Activated CD8-positive, alpha-beta T cell treated with anti-CD3 and anti-CD28 coated beads for 36 hours (primary cell): ENCODE data around the gene TRA2B. TPM values are rescaled to one million over a fixed set of nuclear protein-coding genes. Genes with fewer than 3 reads are reported as not detected.

Experiments used
- ATAC-seq: fragments of 200-7000 bp; cut with Tn5 transposase; one replicate; pipeline ENCODE4 v1.10.0; 2021; ENCODE audit warnings: mild to moderate bottlenecking, moderate library complexity
- CTCF ChIA-PET: fragments of 350-600 bp; sonication (Branson Sonifier 250); formaldehyde crosslinking; loops from one replicate; lab custom pipeline; 2021; ENCODE audit warnings: antibody characterized with exemption; lab: Charles Lee
- POLR2A ChIA-PET: fragments of 350-600 bp; sonication (Branson Sonifier 250); formaldehyde crosslinking; loops from one replicate; lab custom pipeline; 2021; ENCODE audit warnings: antibody characterized with exemption; lab: Charles Lee
- DNase-seq: peaks from one replicate; pipeline ENCODE4 v3.0.0-alpha.2; 2020
- H3K27ac Mint-ChIP-seq: one replicate; pipeline ENCODE4 v1.8.0; 2021; ENCODE audit warnings: mild to moderate bottlenecking, mixed read lengths
- H3K27me3 Mint-ChIP-seq: one replicate; pipeline ENCODE4 v1.8.0; 2021; ENCODE audit warnings: mixed read lengths
- H3K36me3 Mint-ChIP-seq: one replicate; pipeline ENCODE4 v1.8.0; 2021; ENCODE audit warnings: low read depth, mixed read lengths
- H3K4me1 Mint-ChIP-seq: one replicate; pipeline ENCODE4 v1.8.0; 2021; ENCODE audit warnings: low read depth, mixed read lengths
- H3K4me3 Mint-ChIP-seq: one replicate; pipeline ENCODE4 v1.8.0; 2021; ENCODE audit warnings: mild to moderate bottlenecking, moderate library complexity, mixed read lengths
- H3K9me3 Mint-ChIP-seq: one replicate; pipeline ENCODE4 v1.8.0; 2021; ENCODE audit warnings: mixed read lengths
- intact Hi-C: fragments of 100-400 bp; cut with micrococcal nuclease; formaldehyde crosslinking; loops from one replicate; pipeline ENCODE4 v1.10.0; 2022
- total RNA-seq, 2 experiments: library from RNA; stranded (reverse); gene quantifications; one replicate each; pipeline ENCODE4 v1.2.3, GENCODE V29; 2021
- TF ChIP-seq, protein P1 (sequence below): fragments of 200-600 bp; IDR thresholded peaks from one replicate; pipeline ENCODE4 v1.8.0; 2022; ENCODE audit warnings: antibody characterized with exemption, mild to moderate bottlenecking

TRA2B gene
- total RNA-seq, 2 experiments from 2014 or later: 210 to 219 TPM

DNA sequence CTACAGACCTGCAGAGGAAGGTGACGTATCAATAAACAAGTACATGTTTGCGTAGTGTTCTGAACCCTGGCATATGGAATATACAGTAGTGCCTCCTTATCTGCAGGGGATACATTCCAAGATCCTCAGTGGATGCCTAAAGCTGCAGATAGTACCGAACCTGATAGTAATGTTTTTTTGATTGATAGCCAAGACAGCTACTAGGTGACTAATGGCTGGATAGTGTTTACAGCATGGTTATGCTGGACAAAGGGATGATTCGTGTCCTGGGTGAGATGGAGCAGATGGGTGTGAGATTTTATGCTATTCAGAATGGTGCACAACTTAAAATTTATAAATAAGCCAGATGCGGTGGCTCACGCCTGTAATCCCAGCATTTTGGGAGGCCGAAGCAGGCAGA lies 57.2 kb downstream of the TRA2B start:
- CTCF ChIA-PET: no interaction called here
- H3K27me3 Mint-ChIP-seq: peaks cover 12% of the 10 kb centered on the region
- H3K4me1 Mint-ChIP-seq: peaks cover 4% of the 10 kb centered on the region

DNA sequence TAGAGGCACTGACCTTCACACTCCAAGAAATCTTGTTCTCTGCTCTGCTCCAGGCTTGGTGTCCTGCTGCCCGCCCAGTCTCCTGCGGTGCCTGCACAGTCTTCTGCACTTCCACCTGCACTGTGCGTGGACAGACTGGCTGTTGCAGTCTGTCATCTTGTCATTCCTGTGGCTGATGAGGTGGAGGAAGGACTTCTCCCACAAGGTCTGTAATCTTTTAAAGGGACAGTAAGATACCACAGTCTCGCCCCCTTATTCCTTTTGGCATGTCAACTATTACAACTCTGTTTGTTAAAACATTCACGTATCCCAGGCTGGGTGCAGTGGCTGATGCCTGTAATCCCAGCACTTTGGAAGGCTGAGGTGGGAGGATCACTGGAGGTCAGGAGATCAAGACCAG lies 58.9 kb downstream of the TRA2B start:
- CTCF ChIA-PET: no interaction called here
- H3K27ac Mint-ChIP-seq: no peak overlapping the region
- no peaks in the 10 kb centered on the region for H3K36me3 Mint-ChIP-seq
- ATAC-seq (no peak), DNase-seq (no peak)
- TF ChIP-seq, protein P1, sequence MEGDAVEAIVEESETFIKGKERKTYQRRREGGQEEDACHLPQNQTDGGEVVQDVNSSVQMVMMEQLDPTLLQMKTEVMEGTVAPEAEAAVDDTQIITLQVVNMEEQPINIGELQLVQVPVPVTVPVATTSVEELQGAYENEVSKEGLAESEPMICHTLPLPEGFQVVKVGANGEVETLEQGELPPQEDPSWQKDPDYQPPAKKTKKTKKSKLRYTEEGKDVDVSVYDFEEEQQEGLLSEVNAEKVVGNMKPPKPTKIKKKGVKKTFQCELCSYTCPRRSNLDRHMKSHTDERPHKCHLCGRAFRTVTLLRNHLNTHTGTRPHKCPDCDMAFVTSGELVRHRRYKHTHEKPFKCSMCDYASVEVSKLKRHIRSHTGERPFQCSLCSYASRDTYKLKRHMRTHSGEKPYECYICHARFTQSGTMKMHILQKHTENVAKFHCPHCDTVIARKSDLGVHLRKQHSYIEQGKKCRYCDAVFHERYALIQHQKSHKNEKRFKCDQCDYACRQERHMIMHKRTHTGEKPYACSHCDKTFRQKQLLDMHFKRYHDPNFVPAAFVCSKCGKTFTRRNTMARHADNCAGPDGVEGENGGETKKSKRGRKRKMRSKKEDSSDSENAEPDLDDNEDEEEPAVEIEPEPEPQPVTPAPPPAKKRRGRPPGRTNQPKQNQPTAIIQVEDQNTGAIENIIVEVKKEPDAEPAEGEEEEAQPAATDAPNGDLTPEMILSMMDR: no peak
- POLR2A ChIA-PET: no interaction called here
- peaks cover 10% of the 10 kb centered on the region for H3K27me3 Mint-ChIP-seq
- intact Hi-C loops: no loop called here
- H3K4me1 Mint-ChIP-seq: peaks cover 4% of the 10 kb centered on the region
- no peaks in the 10 kb centered on the region for H3K9me3 Mint-ChIP-seq
- H3K4me3 Mint-ChIP-seq: no peak overlapping the region

More for the DNA sequence above, 57.2 kb downstream of the TRA2B start:
- ATAC-seq (no peak), DNase-seq (no peak)
- Mint-ChIP-seq H3K27ac (no peak overlapping the region), H3K36me3 (no peaks in the 10 kb centered on the region), H3K4me3 (no peak overlapping the region), H3K9me3 (no peaks in the 10 kb centered on the region)
- TF ChIP-seq, protein P1: no peak
- intact Hi-C loops: no loop called here
- POLR2A ChIA-PET: no interaction called here

DNA sequence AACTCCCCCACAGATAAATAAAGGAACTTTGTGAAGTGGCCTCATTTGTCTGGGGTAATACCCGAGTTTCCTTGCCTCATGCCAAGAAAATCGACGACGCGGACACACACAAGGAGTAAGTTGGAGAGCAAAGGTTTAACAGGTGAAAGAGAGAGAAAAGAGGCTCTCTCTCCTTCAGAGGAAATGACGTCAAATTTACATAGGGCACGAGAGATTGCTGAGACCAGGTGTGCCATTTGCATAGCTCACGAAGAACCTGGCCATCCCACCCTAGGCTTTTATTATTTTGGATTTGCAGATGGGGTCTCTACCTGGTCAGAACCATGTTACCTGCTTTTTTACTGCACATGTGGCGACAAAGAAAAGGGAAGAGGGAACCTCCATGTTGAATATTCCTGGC lies 63.7 kb downstream of the TRA2B start:
- TF ChIP-seq, protein P1: no peak
- Mint-ChIP-seq H3K4me3 (no peak overlapping the region), H3K27ac (no peak overlapping the region), H3K9me3 (no peaks in the 10 kb centered on the region), H3K27me3 (peaks cover 6% of the 10 kb centered on the region), H3K36me3 (no peaks in the 10 kb centered on the region), H3K4me1 (no peaks in the 10 kb centered on the region)
- ChIA-PET CTCF (interaction anchor here (1.1 to 1.6 kb wide), 2 partner anchors 69 to 214 kb away, joined by 3 to 7 read pairs; no protein-coding TSS in a partner anchor), POLR2A (no interaction called here)
- intact Hi-C loops: no loop called here
- ATAC-seq: no peak
- no peak for DNase-seq

DNA sequence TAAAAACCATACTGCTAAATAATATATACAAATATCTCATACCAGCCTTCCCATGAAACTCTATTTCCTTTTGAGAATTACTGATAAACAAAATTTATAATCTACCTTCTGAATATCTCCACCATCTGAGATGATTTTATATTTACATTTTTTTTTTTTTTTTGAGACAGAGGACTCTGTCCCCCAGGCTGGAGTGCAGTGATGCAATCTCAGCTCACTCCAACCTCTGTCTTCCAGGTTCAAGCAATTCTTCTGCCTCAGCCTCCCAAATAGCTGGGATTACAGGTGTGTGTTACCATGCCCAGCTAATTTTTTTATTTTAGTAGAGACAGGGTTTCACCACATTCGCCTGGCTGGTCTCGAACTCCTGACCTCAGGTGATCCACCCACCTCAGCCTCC lies 70.2 kb downstream of the TRA2B start:
- TF ChIP-seq, protein P1: no peak
- POLR2A ChIA-PET: no interaction called here

DNA sequence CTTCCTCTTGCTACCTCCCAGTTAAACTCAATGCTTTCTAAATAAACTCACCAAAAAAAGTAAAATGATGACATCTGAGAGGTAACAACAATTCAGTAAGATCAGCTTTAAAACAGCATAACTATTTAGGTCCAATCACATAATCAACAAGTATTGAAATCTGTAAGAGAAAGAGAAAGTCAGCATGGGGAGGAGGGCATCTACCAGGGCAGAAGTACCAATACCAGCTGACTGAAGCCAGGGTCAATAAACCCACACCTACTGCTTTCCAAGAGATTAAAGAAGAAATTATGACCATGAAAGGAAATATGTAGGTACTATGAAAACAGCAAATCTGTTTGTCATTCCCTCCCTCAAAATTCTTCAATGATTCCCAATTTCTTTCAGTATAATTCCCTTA lies 70.8 kb downstream of the TRA2B start:
- H3K36me3 Mint-ChIP-seq: no peaks in the 10 kb centered on the region
- CTCF ChIA-PET: no interaction called here
- peaks cover 8% of the 10 kb centered on the region for H3K27me3 Mint-ChIP-seq
- POLR2A ChIA-PET: no interaction called here
- no peak for ATAC-seq
- no peak overlapping the region for H3K27ac Mint-ChIP-seq
- no peaks in the 10 kb centered on the region for H3K4me1 Mint-ChIP-seq
- no peak for DNase-seq
- TF ChIP-seq, protein P1: no peak
- H3K4me3 Mint-ChIP-seq: no peak overlapping the region
- intact Hi-C loops: no loop called here
- H3K9me3 Mint-ChIP-seq: no peaks in the 10 kb centered on the region

More for the DNA sequence above, 70.2 kb downstream of the TRA2B start:
- no peaks in the 10 kb centered on the region for H3K4me1 Mint-ChIP-seq
- no peaks in the 10 kb centered on the region for H3K36me3 Mint-ChIP-seq
- ATAC-seq (no peak), DNase-seq (no peak)
- CTCF ChIA-PET: no interaction called here
- H3K9me3 Mint-ChIP-seq: no peaks in the 10 kb centered on the region
- H3K27ac Mint-ChIP-seq: no peak overlapping the region
- intact Hi-C loops: no loop called here
- H3K4me3 Mint-ChIP-seq: no peak overlapping the region
- H3K27me3 Mint-ChIP-seq: peaks cover 8% of the 10 kb centered on the region
